B cell (primary cell): ENCODE results near the gene VPS13A. TPM values are rescaled to one million over a fixed set of nuclear protein-coding genes. Genes with fewer than 3 reads are reported as not detected.

Source experiments
- ATAC-seq: fragments of 200-7000 bp; cut with Tn5 transposase; one replicate; pipeline ENCODE4 v1.10.0; 2021; ENCODE audit warnings: low read depth, mild to moderate bottlenecking, moderate number of reproducible peaks, moderate library complexity
- CTCF ChIA-PET: fragments of 350-600 bp; sonication (Branson Sonifier 250); formaldehyde crosslinking; loops from one replicate; lab custom pipeline; 2021; ENCODE audit warnings: antibody characterized with exemption, inconsistent platforms; lab: Charles Lee
- POLR2A ChIA-PET: fragments of 350-600 bp; sonication (Branson Sonifier 250); formaldehyde crosslinking; loops from one replicate; lab custom pipeline; 2021; ENCODE audit warnings: antibody characterized with exemption; lab: Charles Lee
- DNase-seq: peaks from one replicate; pipeline ENCODE4 v3.0.0; 2013
- H2AFZ ChIP-seq: 2 replicates; pipeline ENCODE4 v1.6.1; 2012; ENCODE audit warnings: mild to moderate bottlenecking, low read depth, low read length; ENCODE audit not compliant: insufficient read depth, poor library complexity, severe bottlenecking
- H3K27ac ChIP-seq, 2 donors: 1 replicate in 1 of 2; 2 replicates in 1 of 2; pipeline ENCODE4 v1.5.1; 2012 to 2013; ENCODE audit warnings: low read length in 2 of 2, mild to moderate bottlenecking in 2 of 2, moderate library complexity in 1 of 2
- H3K27me3 ChIP-seq, 4 experiments: fragments of 200-600 bp in 1 of 4; sonication (generic) in 1 of 4; replicated peaks in 1 of 4; 1 replicate in 2 of 4; 2 replicates in 2 of 4; pipeline versions ENCODE4 v1.6.1 to v1.7.0; 2013 to 2016; ENCODE audit warnings: low read length in 3 of 4, mild to moderate bottlenecking in 2 of 4, mixed read lengths in 1 of 4, moderate library complexity in 1 of 4; ENCODE audit not compliant: insufficient read depth in 4 of 4, control insufficient read depth in 3 of 4; ENCODE audit errors: control extremely low read depth in 1 of 4
- H3K36me3 ChIP-seq, 2 experiments: replicated peaks in 1 of 2; 1 replicate in 1 of 2; 2 replicates in 1 of 2; pipeline versions ENCODE4 v1.6.1 to v1.7.1; 2013; ENCODE audit warnings: low read length in 1 of 2; ENCODE audit not compliant: insufficient read depth in 2 of 2, control insufficient read depth in 1 of 2; ENCODE audit errors: control extremely low read depth in 1 of 2, extremely low read depth in 1 of 2
- H3K4me1 ChIP-seq, 2 donors: fragments of 200-600 bp in 1 of 2; sonication (generic) in 1 of 2; 1 replicate in 1 of 2; 2 replicates in 1 of 2; pipeline versions ENCODE4 v1.5.1 to v1.6.1; 2013 to 2017; ENCODE audit warnings: low read length in 2 of 2; ENCODE audit not compliant: control insufficient read depth in 2 of 2, insufficient read depth in 2 of 2
- H3K4me2 ChIP-seq: replicated peaks from 2 replicates; pipeline ENCODE3; 2012; ENCODE audit warnings: mild to moderate bottlenecking, low read depth, low read length; ENCODE audit not compliant: poor library complexity, severe bottlenecking
- H3K4me3 ChIP-seq, 5 experiments: fragments of 200-600 bp in 1 of 5; sonication (generic) in 1 of 5; 1 replicate in 3 of 5; 2 replicates in 2 of 5; pipeline versions ENCODE4 v1.5.1 to v1.7.0; 2011 to 2016; ENCODE audit warnings: low read length in 4 of 5, mild to moderate bottlenecking in 4 of 5, low read depth in 2 of 5, control low read depth in 1 of 5, moderate library complexity in 1 of 5; ENCODE audit not compliant: insufficient read depth in 1 of 5; ENCODE audit errors: control extremely low read depth in 1 of 5, extremely low read depth in 1 of 5
- H3K79me2 ChIP-seq: fragments of 200-600 bp; sonication (generic); one replicate; pipeline ENCODE4 v1.6.0; 2016; ENCODE audit warnings: low read length; ENCODE audit not compliant: control insufficient read depth, insufficient read depth
- H3K9ac ChIP-seq: fragments of 200-600 bp; sonication (generic); 2 replicates; pipeline ENCODE4 v1.6.1; 2017; ENCODE audit warnings: mild to moderate bottlenecking, low read length, moderate library complexity
- H3K9me3 ChIP-seq, 3 donors: one replicate each; pipeline versions ENCODE4 v1.6.1 to v1.7.1; 2013; ENCODE audit warnings: low read length in 2 of 3; ENCODE audit not compliant: control insufficient read depth in 2 of 3, insufficient read depth in 1 of 3; ENCODE audit errors: control extremely low read depth in 1 of 3
- H4K20me1 ChIP-seq: 2 replicates; pipeline ENCODE4 v1.6.0; 2012; ENCODE audit warnings: mild to moderate bottlenecking, low read length; ENCODE audit not compliant: insufficient read depth, control insufficient read depth, poor library complexity, severe bottlenecking
- H3K27ac Mint-ChIP-seq: one replicate; pipeline ENCODE4 v1.8.0; 2021; ENCODE audit warnings: mixed read lengths
- H3K27me3 Mint-ChIP-seq: one replicate; pipeline ENCODE4 v1.8.0; 2021; ENCODE audit warnings: mixed read lengths
- H3K4me1 Mint-ChIP-seq: one replicate; pipeline ENCODE4 v1.8.0; 2021; ENCODE audit warnings: mixed read lengths
- H3K4me3 Mint-ChIP-seq: one replicate; pipeline ENCODE4 v1.8.0; 2021; ENCODE audit warnings: mixed read lengths
- H3K9me3 Mint-ChIP-seq: one replicate; pipeline ENCODE4 v1.8.0; 2022; ENCODE audit warnings: mixed read lengths; ENCODE audit not compliant: insufficient read depth
- EZH2 ChIP-seq: IDR thresholded peaks from 2 replicates; pipeline ENCODE4 v1.6.1; 2012; ENCODE audit warnings: borderline replicate concordance, low read depth, mild to moderate bottlenecking, moderate library complexity, low read length; ENCODE audit not compliant: insufficient read depth, poor library complexity, severe bottlenecking
- WGBS: methylation state at CpG from one replicate; pipeline ENCODE4 v1.1.5; 2013; ENCODE audit warnings: missing lambda C conversion rate; ENCODE audit not compliant: insufficient coverage; 5-methylcytosine and 5-hydroxymethylcytosine counted together
- intact Hi-C: fragments of 100-400 bp; cut with micrococcal nuclease; formaldehyde crosslinking; loops from one replicate; pipeline ENCODE4 v1.10.0; 2022
- polyA plus RNA-seq: library from polyadenylated mRNA; depleted of rRNA; stranded (reverse); fragments of >200 nt; gene quantifications from 2 replicates; pipeline ENCODE4 v1.2.3, GENCODE V29; 2012
- total RNA-seq, 2 donors: library from RNA; stranded (reverse); fragments of 120-200 nt in 1 of 2; gene quantifications; 1 replicate in 1 of 2; 2 replicates in 1 of 2; pipeline versions ENCODE4 v1.2.3 to v1.2.4, GENCODE V29; 2013 to 2022
- TF ChIP-seq, protein P1 (sequence below): fragments of 200-600 bp; IDR thresholded peaks from one replicate; pipeline ENCODE4 v1.8.0; 2022; ENCODE audit warnings: antibody characterized with exemption, mild to moderate bottlenecking

VPS13A gene
- total and polyA plus RNA-seq, 2 donors (not counting 1 experiment from before 2014, with no cell fraction given), result 6.5 to 57.8 TPM

DNA sequence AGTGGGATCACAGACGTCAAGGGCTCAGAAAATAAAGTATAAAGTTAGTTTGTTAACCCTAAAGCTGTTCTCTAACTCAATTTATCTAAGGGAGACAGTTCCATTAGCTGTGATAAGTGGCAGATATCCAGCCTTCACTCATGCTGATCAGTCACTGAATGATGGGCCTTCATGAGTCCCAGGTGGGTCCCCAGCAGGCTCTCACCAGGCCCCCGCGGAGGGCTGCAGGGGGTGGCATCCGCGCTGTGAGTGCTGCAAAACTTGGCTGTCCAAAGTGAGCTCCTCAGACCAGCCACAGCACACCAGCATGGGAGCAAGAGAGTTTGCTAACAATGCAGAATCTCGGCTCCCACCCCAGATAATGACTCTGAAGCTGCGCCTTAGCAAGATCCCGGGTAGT, 283.6 kb downstream of the VPS13A start:
- Histone ChIP-seq H3K9ac (no peak overlapping the region), H3K27me3 (peaks cover 0 to 6% (median 0%) of the 10 kb centered on the region in 4 experiments), H3K4me1 (no peaks in the 10 kb centered on the region), H2AFZ (no peak overlapping the region), H3K27ac (no peak overlapping the region), H3K36me3 (no peaks in the 10 kb centered on the region), H3K79me2 (no peaks in the 10 kb centered on the region), H4K20me1 (no peaks in the 10 kb centered on the region), H3K4me3 (no peak overlapping the region), H3K9me3 (no peaks in the 10 kb centered on the region), H3K4me2 (no peak overlapping the region)
- H3K27ac Mint-ChIP-seq, result no peak overlapping the region
- 97% methylated on average over 5 of the region's 8 CpGs for WGBS
- TF ChIP-seq, protein P1, sequence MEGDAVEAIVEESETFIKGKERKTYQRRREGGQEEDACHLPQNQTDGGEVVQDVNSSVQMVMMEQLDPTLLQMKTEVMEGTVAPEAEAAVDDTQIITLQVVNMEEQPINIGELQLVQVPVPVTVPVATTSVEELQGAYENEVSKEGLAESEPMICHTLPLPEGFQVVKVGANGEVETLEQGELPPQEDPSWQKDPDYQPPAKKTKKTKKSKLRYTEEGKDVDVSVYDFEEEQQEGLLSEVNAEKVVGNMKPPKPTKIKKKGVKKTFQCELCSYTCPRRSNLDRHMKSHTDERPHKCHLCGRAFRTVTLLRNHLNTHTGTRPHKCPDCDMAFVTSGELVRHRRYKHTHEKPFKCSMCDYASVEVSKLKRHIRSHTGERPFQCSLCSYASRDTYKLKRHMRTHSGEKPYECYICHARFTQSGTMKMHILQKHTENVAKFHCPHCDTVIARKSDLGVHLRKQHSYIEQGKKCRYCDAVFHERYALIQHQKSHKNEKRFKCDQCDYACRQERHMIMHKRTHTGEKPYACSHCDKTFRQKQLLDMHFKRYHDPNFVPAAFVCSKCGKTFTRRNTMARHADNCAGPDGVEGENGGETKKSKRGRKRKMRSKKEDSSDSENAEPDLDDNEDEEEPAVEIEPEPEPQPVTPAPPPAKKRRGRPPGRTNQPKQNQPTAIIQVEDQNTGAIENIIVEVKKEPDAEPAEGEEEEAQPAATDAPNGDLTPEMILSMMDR, result no peak
- TF ChIP-seq EZH2, result no peak
- peaks cover 3% of the 10 kb centered on the region for H3K4me1 Mint-ChIP-seq
- no peak overlapping the region for H3K4me3 Mint-ChIP-seq
- H3K9me3 Mint-ChIP-seq, result no peaks in the 10 kb centered on the region
- POLR2A ChIA-PET, result no interaction called here
- peaks cover 15% of the 10 kb centered on the region for H3K27me3 Mint-ChIP-seq
- intact Hi-C loops, result no loop called here
- DNase-seq (no peak), ATAC-seq (no peak)
- CTCF ChIA-PET, result no interaction called here

DNA sequence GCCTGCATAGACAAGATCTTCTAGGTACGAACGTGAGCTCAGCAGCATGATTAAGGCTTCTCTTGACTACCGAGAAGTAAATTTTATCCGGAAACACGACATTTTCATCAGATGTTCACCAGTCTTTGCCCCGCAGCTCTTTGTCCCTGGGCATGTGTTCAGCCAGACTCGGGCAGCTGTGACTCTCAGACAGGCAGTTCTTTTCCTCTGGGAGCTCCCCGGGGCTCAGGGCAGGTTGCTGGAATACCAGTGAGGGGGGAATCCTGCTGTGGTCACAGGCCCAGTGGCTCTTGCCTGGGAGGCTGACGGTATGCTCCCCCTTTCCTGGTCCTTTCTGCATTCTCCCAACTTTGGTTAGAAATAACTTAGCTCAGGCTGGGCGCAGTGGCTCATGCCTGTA, 284.7 kb downstream of the VPS13A start:
- no peak for DNase-seq
- Histone ChIP-seq H3K27ac (no peak overlapping the region), H3K4me3 (no peak overlapping the region), H3K9me3 (no peaks in the 10 kb centered on the region), H2AFZ (no peak overlapping the region), H4K20me1 (no peaks in the 10 kb centered on the region), H3K79me2 (no peaks in the 10 kb centered on the region), H3K4me2 (no peak overlapping the region), H3K4me1 (no peaks in the 10 kb centered on the region), H3K9ac (no peak overlapping the region), H3K27me3 (peaks cover 0 to 6% (median 0%) of the 10 kb centered on the region in 4 experiments), H3K36me3 (no peaks in the 10 kb centered on the region)
- ChIA-PET CTCF (interaction anchor here (0.9 to 1.2 kb wide), 2 partner anchors 16 to 1391 kb away, joined by 3 read pairs; no protein-coding TSS in a partner anchor), POLR2A (no interaction called here)
- Mint-ChIP-seq H3K9me3 (no peaks in the 10 kb centered on the region), H3K4me3 (no peak overlapping the region), H3K27ac (no peak overlapping the region), H3K27me3 (peaks cover 13% of the 10 kb centered on the region), H3K4me1 (no peaks in the 10 kb centered on the region)
- no peak for ATAC-seq
- intact Hi-C loops, result no loop called here
- TF ChIP-seq, protein P1, result no peak
- no peak for TF ChIP-seq EZH2
- 93% methylated on average over 6 of the region's 10 CpGs for WGBS
